Activated T-helper 17 cell treated with anti-CD3 and anti-CD28 coated beads, Interleukin-2, amount 50 U/mL, for 72 hours (primary cell): ENCODE data around the gene PHF21B. TPM values are rescaled to one million over a fixed set of nuclear protein-coding genes. Genes with fewer than 3 reads are reported as not detected.

Experiments used
- ATAC-seq: fragments of 150-1000 bp; cut with Tn5 transposase; replicated peaks from 2 replicates; pipeline ENCODE4 v1.10.0; 2021; ENCODE audit warnings: mild to moderate bottlenecking, moderate library complexity
- H3K27ac Mint-ChIP-seq: one replicate; pipeline ENCODE4 v1.8.0; 2022; ENCODE audit warnings: mixed read lengths
- H3K27me3 Mint-ChIP-seq: one replicate; pipeline ENCODE4 v1.8.0; 2022; ENCODE audit warnings: mixed read lengths
- H3K36me3 Mint-ChIP-seq: one replicate; pipeline ENCODE4 v1.8.0; 2022; ENCODE audit warnings: low read depth, mild to moderate bottlenecking, mixed read lengths
- H3K4me1 Mint-ChIP-seq: one replicate; pipeline ENCODE4 v1.8.0; 2022; ENCODE audit warnings: mixed read lengths
- H3K4me3 Mint-ChIP-seq: one replicate; pipeline ENCODE4 v1.8.0; 2022; ENCODE audit warnings: mild to moderate bottlenecking, mixed read lengths
- H3K9me3 Mint-ChIP-seq: one replicate; pipeline ENCODE4 v1.8.0; 2022; ENCODE audit warnings: mixed read lengths
- total RNA-seq, 2 donors: library from RNA; stranded (reverse); gene quantifications; one replicate each; pipeline ENCODE4 v1.2.3, GENCODE V29; 2022

PHF21B gene
- total RNA-seq, 2 donors from 2014 or later: not detected

- no peaks in the 10 kb centered on the region for H3K27me3 Mint-ChIP-seq
Measured at GRCh38 chr22:44933666-44934453, 75.9 kb downstream of the PHF21B start.

DNA sequence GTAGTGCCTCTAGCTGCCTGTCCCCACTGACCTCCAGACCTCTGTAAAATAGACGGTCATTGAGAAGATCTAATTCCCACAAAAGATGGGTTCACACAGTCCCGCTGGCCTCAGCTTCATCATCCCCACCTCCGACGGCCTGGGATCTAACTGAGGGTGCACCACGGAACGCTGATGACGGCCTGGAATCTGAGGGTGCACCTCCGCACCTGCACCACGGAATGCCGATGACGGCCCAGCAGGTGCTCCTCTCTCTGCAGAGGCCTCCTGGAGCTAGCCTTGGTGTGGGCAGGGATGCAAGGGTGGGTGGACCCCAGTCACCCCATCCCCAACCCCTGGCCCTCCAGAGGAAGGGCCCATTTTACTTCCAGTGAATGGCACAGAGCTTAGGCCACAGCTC lies 77.3 kb downstream of the PHF21B start:
- H3K9me3 Mint-ChIP-seq: no peaks in the 10 kb centered on the region

More at GRCh38 chr22:44933666-44934453, 75.9 kb downstream of the PHF21B start:
- H3K4me1 Mint-ChIP-seq: no peaks in the 10 kb centered on the region
- no peaks in the 10 kb centered on the region for H3K36me3 Mint-ChIP-seq
- H3K4me3 Mint-ChIP-seq: no peak overlapping the region
- ATAC-seq: no peak
- H3K27ac Mint-ChIP-seq: no peak overlapping the region
- no peaks in the 10 kb centered on the region for H3K9me3 Mint-ChIP-seq

DNA sequence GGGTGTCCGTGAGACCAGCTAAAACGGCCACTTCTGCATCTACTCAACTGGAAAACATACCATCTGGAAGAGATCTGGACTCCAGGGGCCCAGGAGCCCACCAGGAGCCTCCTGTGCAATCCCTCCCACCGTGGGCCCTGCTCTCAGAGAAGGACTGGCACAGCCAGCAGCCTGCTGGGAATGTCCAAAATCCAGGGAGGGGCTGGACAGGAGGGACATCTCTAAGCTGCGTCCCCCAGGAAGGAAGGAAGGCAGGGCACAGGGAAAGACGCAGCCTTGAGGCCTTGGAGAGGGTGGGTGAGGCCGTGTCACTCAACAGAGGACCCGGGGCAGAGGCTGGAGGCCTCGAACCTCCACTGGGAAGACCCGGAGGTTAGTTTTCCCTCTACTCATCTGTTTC lies 78.0 kb downstream of the PHF21B start:
- H3K27ac Mint-ChIP-seq: no peak overlapping the region
- H3K36me3 Mint-ChIP-seq: no peaks in the 10 kb centered on the region
- H3K4me3 Mint-ChIP-seq: no peak overlapping the region
- H3K9me3 Mint-ChIP-seq: no peaks in the 10 kb centered on the region
- H3K4me1 Mint-ChIP-seq: no peaks in the 10 kb centered on the region
- no peak for ATAC-seq
- H3K27me3 Mint-ChIP-seq: peaks cover 4% of the 10 kb centered on the region

More for the DNA sequence above, 77.3 kb downstream of the PHF21B start:
- no peaks in the 10 kb centered on the region for H3K36me3 Mint-ChIP-seq
- no peak overlapping the region for H3K27ac Mint-ChIP-seq
- peaks cover 2% of the 10 kb centered on the region for H3K27me3 Mint-ChIP-seq
- ATAC-seq: no peak
- no peaks in the 10 kb centered on the region for H3K4me1 Mint-ChIP-seq
- H3K4me3 Mint-ChIP-seq: no peak overlapping the region

DNA sequence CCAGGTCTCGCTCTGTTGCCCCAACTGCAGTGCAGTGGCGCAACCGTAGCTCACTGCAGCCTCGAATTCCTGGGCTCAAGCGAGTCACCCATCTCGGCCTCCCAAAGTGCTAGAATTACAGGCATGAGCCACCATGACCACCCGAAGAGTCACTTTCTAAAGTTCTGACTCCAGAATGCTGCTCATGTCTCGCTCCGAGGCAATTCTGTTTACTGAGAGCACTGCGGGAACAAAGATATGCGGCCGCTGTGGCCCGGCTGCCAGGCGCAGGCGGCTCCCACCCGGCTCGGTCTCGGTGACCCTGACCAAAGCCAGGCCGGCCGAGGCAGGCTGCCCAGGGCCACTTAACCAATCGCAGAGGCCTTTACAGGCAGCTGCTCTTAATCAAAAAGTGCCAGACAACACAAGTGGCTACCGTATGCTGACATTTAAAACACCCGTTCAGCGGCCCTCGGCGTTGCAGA lies 78.7 kb downstream of the PHF21B start:
- Mint-ChIP-seq H3K4me3 (no peak overlapping the region), H3K4me1 (no peaks in the 10 kb centered on the region), H3K36me3 (no peaks in the 10 kb centered on the region), H3K9me3 (no peaks in the 10 kb centered on the region), H3K27ac (no peak overlapping the region), H3K27me3 (peaks cover 6% of the 10 kb centered on the region)
- no peak for ATAC-seq

DNA sequence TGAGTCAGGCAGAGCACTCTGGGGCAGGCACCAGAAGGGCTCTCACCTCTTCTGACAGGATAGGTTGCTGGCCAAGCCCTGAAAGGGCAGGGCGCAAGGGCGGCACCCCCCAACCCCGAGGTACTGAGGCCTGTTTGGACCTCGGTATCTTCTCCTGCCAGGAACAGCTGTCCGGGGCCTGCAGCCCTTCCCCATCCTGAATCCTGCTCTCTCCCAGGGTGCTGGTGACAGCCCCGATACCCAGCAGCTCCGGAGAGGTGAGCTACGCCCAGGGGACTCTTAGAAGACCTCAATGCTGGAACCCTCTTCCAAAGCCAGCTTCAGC lies 79.1 kb downstream of the PHF21B start:
- Mint-ChIP-seq H3K4me3 (no peak overlapping the region), H3K27me3 (peaks cover 6% of the 10 kb centered on the region), H3K27ac (no peak overlapping the region), H3K4me1 (no peaks in the 10 kb centered on the region), H3K9me3 (no peaks in the 10 kb centered on the region), H3K36me3 (no peaks in the 10 kb centered on the region)
- ATAC-seq: no peak

- ATAC-seq: no peak
- no peaks in the 10 kb centered on the region for H3K36me3 Mint-ChIP-seq
- H3K9me3 Mint-ChIP-seq: no peaks in the 10 kb centered on the region
- no peak overlapping the region for H3K27ac Mint-ChIP-seq
- peaks cover 6% of the 10 kb centered on the region for H3K27me3 Mint-ChIP-seq
- H3K4me3 Mint-ChIP-seq: no peak overlapping the region
- H3K4me1 Mint-ChIP-seq: no peaks in the 10 kb centered on the region
Measured at GRCh38 chr22:44930016-44930710, 79.6 kb downstream of the PHF21B start.

- Mint-ChIP-seq H3K27me3 (peaks cover 6% of the 10 kb centered on the region), H3K9me3 (no peaks in the 10 kb centered on the region), H3K4me3 (no peak overlapping the region), H3K36me3 (no peaks in the 10 kb centered on the region), H3K27ac (no peak overlapping the region), H3K4me1 (no peaks in the 10 kb centered on the region)
- no peak for ATAC-seq
Measured at GRCh38 chr22:44929359-44930015, 80.3 kb downstream of the PHF21B start.

DNA sequence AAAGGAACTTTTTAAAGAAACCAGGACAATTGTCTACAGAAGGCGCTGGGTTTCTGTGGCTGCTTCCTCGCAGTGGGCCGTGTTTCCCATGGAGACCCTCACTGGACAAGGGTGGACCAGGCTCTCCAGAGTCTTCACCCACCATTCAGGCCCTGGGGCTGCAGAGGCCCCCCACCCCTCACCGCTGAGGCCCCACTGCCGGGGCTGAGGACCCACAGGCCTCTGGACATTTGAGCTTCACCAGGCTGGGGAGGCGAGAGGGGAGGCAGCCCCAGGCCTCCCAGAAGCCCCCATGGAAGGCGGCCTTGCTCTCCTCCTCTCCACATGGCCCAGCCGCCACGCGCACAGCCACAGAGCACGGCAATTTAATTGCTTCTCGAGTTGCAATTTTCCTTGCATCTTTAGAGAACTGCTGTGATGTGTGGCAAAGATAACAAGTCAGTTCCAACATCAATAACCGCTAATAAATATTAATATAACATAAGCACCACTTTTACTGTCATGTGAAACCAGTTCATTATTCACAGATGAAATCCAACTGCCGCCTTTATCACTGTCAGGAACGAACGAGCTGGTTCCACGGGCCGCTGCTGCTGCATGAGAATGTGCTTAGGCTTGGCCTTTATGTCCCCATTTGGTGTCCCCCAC lies 81.0 kb downstream of the PHF21B start:
- H3K27ac Mint-ChIP-seq: no peak overlapping the region
- no peaks in the 10 kb centered on the region for H3K9me3 Mint-ChIP-seq
- H3K4me1 Mint-ChIP-seq: no peaks in the 10 kb centered on the region
- H3K27me3 Mint-ChIP-seq: peaks cover 6% of the 10 kb centered on the region
- no peaks in the 10 kb centered on the region for H3K36me3 Mint-ChIP-seq
- ATAC-seq: no peak
- H3K4me3 Mint-ChIP-seq: no peak overlapping the region

GRCh38 chr22:44928136-44928463 lies 81.7 kb downstream of the PHF21B start:
- Mint-ChIP-seq H3K4me1 (no peaks in the 10 kb centered on the region), H3K9me3 (no peaks in the 10 kb centered on the region), H3K27ac (no peak overlapping the region), H3K4me3 (no peak overlapping the region), H3K36me3 (no peaks in the 10 kb centered on the region), H3K27me3 (peaks cover 6% of the 10 kb centered on the region)
- no peak for ATAC-seq

DNA sequence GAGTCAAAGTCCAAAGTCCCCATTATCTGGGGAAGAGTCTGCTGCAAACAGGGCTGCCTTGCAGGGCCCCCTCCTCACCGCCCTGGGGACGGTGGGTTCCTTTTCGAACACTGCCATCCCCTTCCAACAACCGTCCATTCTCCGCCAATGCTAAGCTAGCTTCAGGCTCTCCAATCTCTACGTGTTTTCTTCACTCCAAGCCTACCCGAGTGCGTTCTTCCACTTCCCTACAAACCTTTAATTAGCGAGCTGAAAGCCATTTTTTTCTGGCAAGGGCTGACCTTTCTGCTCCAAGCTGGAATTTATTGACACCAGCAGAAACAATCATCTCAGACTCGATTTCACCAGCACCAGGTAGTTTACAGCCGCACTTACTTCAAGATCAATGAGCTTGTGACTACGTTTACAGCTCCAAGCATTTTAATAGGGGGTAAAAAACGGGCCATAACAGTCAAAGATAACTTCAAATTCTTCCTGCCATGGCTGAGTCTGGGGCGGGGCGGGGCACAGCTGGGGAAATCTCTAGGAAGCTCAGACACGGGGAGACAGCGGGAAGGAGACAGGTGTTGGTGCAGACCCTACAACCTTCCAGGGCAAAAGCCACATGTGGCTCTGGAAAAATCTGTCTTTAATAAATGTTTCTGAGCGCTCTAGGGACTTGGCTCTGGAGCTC lies 82.2 kb downstream of the PHF21B start:
- H3K4me3 Mint-ChIP-seq: no peak overlapping the region
- no peaks in the 10 kb centered on the region for H3K36me3 Mint-ChIP-seq
- no peak overlapping the region for H3K27ac Mint-ChIP-seq
- no peak for ATAC-seq
- H3K27me3 Mint-ChIP-seq: peaks cover 6% of the 10 kb centered on the region
- no peaks in the 10 kb centered on the region for H3K9me3 Mint-ChIP-seq
- no peaks in the 10 kb centered on the region for H3K4me1 Mint-ChIP-seq

GRCh38 chr22:44926491-44927415 lies 83.1 kb downstream of the PHF21B start:
- no peak overlapping the region for H3K4me3 Mint-ChIP-seq
- no peaks in the 10 kb centered on the region for H3K9me3 Mint-ChIP-seq
- no peaks in the 10 kb centered on the region for H3K36me3 Mint-ChIP-seq
- no peak overlapping the region for H3K27ac Mint-ChIP-seq
- ATAC-seq: no peak
- H3K27me3 Mint-ChIP-seq: peaks cover 6% of the 10 kb centered on the region
- no peaks in the 10 kb centered on the region for H3K4me1 Mint-ChIP-seq

GRCh38 chr22:44926124-44926475 lies 83.7 kb downstream of the PHF21B start:
- no peaks in the 10 kb centered on the region for H3K4me1 Mint-ChIP-seq
- no peaks in the 10 kb centered on the region for H3K9me3 Mint-ChIP-seq
- H3K27ac Mint-ChIP-seq: no peak overlapping the region
- ATAC-seq: no peak
- peaks cover 6% of the 10 kb centered on the region for H3K27me3 Mint-ChIP-seq
- H3K36me3 Mint-ChIP-seq: no peaks in the 10 kb centered on the region
- no peak overlapping the region for H3K4me3 Mint-ChIP-seq

GRCh38 chr22:44925465-44926123 lies 84.2 kb downstream of the PHF21B start:
- Mint-ChIP-seq H3K27ac (no peak overlapping the region), H3K36me3 (no peaks in the 10 kb centered on the region), H3K9me3 (no peaks in the 10 kb centered on the region), H3K4me1 (no peaks in the 10 kb centered on the region), H3K27me3 (peaks cover 6% of the 10 kb centered on the region), H3K4me3 (no peak overlapping the region)
- no peak for ATAC-seq
